B cell (primary cell): ENCODE data around the gene PLP1. TPM values are rescaled to one million over a fixed set of nuclear protein-coding genes. Genes with fewer than 3 reads are reported as not detected.

ENCODE experiments used
- ATAC-seq: fragments of 200-7000 bp; cut with Tn5 transposase; one replicate; pipeline ENCODE4 v1.10.0; 2021; ENCODE audit warnings: low read depth, mild to moderate bottlenecking, moderate number of reproducible peaks, moderate library complexity
- CTCF ChIA-PET: fragments of 350-600 bp; sonication (Branson Sonifier 250); formaldehyde crosslinking; loops from one replicate; lab custom pipeline; 2021; ENCODE audit warnings: antibody characterized with exemption, inconsistent platforms; lab: Charles Lee
- POLR2A ChIA-PET: fragments of 350-600 bp; sonication (Branson Sonifier 250); formaldehyde crosslinking; loops from one replicate; lab custom pipeline; 2021; ENCODE audit warnings: antibody characterized with exemption; lab: Charles Lee
- DNase-seq: peaks from one replicate; pipeline ENCODE4 v3.0.0; 2013
- H2AFZ ChIP-seq: 2 replicates; pipeline ENCODE4 v1.6.1; 2012; ENCODE audit warnings: mild to moderate bottlenecking, low read depth, low read length; ENCODE audit not compliant: insufficient read depth, poor library complexity, severe bottlenecking
- H3K27ac ChIP-seq, 2 donors: 1 replicate in 1 of 2; 2 replicates in 1 of 2; pipeline ENCODE4 v1.5.1; 2012 to 2013; ENCODE audit warnings: low read length in 2 of 2, mild to moderate bottlenecking in 2 of 2, moderate library complexity in 1 of 2
- H3K27me3 ChIP-seq, 4 experiments: fragments of 200-600 bp in 1 of 4; sonication (generic) in 1 of 4; replicated peaks in 1 of 4; 1 replicate in 2 of 4; 2 replicates in 2 of 4; pipeline versions ENCODE4 v1.6.1 to v1.7.0; 2013 to 2016; ENCODE audit warnings: low read length in 3 of 4, mild to moderate bottlenecking in 2 of 4, mixed read lengths in 1 of 4, moderate library complexity in 1 of 4; ENCODE audit not compliant: insufficient read depth in 4 of 4, control insufficient read depth in 3 of 4; ENCODE audit errors: control extremely low read depth in 1 of 4
- H3K36me3 ChIP-seq, 2 experiments: replicated peaks in 1 of 2; 1 replicate in 1 of 2; 2 replicates in 1 of 2; pipeline versions ENCODE4 v1.6.1 to v1.7.1; 2013; ENCODE audit warnings: low read length in 1 of 2; ENCODE audit not compliant: insufficient read depth in 2 of 2, control insufficient read depth in 1 of 2; ENCODE audit errors: control extremely low read depth in 1 of 2, extremely low read depth in 1 of 2
- H3K4me1 ChIP-seq, 2 donors: fragments of 200-600 bp in 1 of 2; sonication (generic) in 1 of 2; 1 replicate in 1 of 2; 2 replicates in 1 of 2; pipeline versions ENCODE4 v1.5.1 to v1.6.1; 2013 to 2017; ENCODE audit warnings: low read length in 2 of 2; ENCODE audit not compliant: control insufficient read depth in 2 of 2, insufficient read depth in 2 of 2
- H3K4me2 ChIP-seq: replicated peaks from 2 replicates; pipeline ENCODE3; 2012; ENCODE audit warnings: mild to moderate bottlenecking, low read depth, low read length; ENCODE audit not compliant: poor library complexity, severe bottlenecking
- H3K4me3 ChIP-seq, 5 experiments: fragments of 200-600 bp in 1 of 5; sonication (generic) in 1 of 5; 1 replicate in 3 of 5; 2 replicates in 2 of 5; pipeline versions ENCODE4 v1.5.1 to v1.7.0; 2011 to 2016; ENCODE audit warnings: low read length in 4 of 5, mild to moderate bottlenecking in 4 of 5, low read depth in 2 of 5, control low read depth in 1 of 5, moderate library complexity in 1 of 5; ENCODE audit not compliant: insufficient read depth in 1 of 5; ENCODE audit errors: control extremely low read depth in 1 of 5, extremely low read depth in 1 of 5
- H3K79me2 ChIP-seq: fragments of 200-600 bp; sonication (generic); one replicate; pipeline ENCODE4 v1.6.0; 2016; ENCODE audit warnings: low read length; ENCODE audit not compliant: control insufficient read depth, insufficient read depth
- H3K9ac ChIP-seq: fragments of 200-600 bp; sonication (generic); 2 replicates; pipeline ENCODE4 v1.6.1; 2017; ENCODE audit warnings: mild to moderate bottlenecking, low read length, moderate library complexity
- H3K9me3 ChIP-seq, 3 donors: one replicate each; pipeline versions ENCODE4 v1.6.1 to v1.7.1; 2013; ENCODE audit warnings: low read length in 2 of 3; ENCODE audit not compliant: control insufficient read depth in 2 of 3, insufficient read depth in 1 of 3; ENCODE audit errors: control extremely low read depth in 1 of 3
- H4K20me1 ChIP-seq: 2 replicates; pipeline ENCODE4 v1.6.0; 2012; ENCODE audit warnings: mild to moderate bottlenecking, low read length; ENCODE audit not compliant: insufficient read depth, control insufficient read depth, poor library complexity, severe bottlenecking
- H3K27ac Mint-ChIP-seq: one replicate; pipeline ENCODE4 v1.8.0; 2021; ENCODE audit warnings: mixed read lengths
- H3K27me3 Mint-ChIP-seq: one replicate; pipeline ENCODE4 v1.8.0; 2021; ENCODE audit warnings: mixed read lengths
- H3K4me1 Mint-ChIP-seq: one replicate; pipeline ENCODE4 v1.8.0; 2021; ENCODE audit warnings: mixed read lengths
- H3K4me3 Mint-ChIP-seq: one replicate; pipeline ENCODE4 v1.8.0; 2021; ENCODE audit warnings: mixed read lengths
- H3K9me3 Mint-ChIP-seq: one replicate; pipeline ENCODE4 v1.8.0; 2022; ENCODE audit warnings: mixed read lengths; ENCODE audit not compliant: insufficient read depth
- EZH2 ChIP-seq: IDR thresholded peaks from 2 replicates; pipeline ENCODE4 v1.6.1; 2012; ENCODE audit warnings: borderline replicate concordance, low read depth, mild to moderate bottlenecking, moderate library complexity, low read length; ENCODE audit not compliant: insufficient read depth, poor library complexity, severe bottlenecking
- WGBS: methylation state at CpG from one replicate; pipeline ENCODE4 v1.1.5; 2013; ENCODE audit warnings: missing lambda C conversion rate; ENCODE audit not compliant: insufficient coverage; 5-methylcytosine and 5-hydroxymethylcytosine counted together
- intact Hi-C: fragments of 100-400 bp; cut with micrococcal nuclease; formaldehyde crosslinking; loops from one replicate; pipeline ENCODE4 v1.10.0; 2022
- polyA plus RNA-seq: library from polyadenylated mRNA; depleted of rRNA; stranded (reverse); fragments of >200 nt; gene quantifications from 2 replicates; pipeline ENCODE4 v1.2.3, GENCODE V29; 2012
- total RNA-seq, 2 donors: library from RNA; stranded (reverse); fragments of 120-200 nt in 1 of 2; gene quantifications; 1 replicate in 1 of 2; 2 replicates in 1 of 2; pipeline versions ENCODE4 v1.2.3 to v1.2.4, GENCODE V29; 2013 to 2022
- TF ChIP-seq, protein P1 (sequence below): fragments of 200-600 bp; IDR thresholded peaks from one replicate; pipeline ENCODE4 v1.8.0; 2022; ENCODE audit warnings: antibody characterized with exemption, mild to moderate bottlenecking

The PLP1 gene
- total and polyA plus RNA-seq, 2 donors (not counting 1 experiment from before 2014, with no cell fraction given): not detected

DNA sequence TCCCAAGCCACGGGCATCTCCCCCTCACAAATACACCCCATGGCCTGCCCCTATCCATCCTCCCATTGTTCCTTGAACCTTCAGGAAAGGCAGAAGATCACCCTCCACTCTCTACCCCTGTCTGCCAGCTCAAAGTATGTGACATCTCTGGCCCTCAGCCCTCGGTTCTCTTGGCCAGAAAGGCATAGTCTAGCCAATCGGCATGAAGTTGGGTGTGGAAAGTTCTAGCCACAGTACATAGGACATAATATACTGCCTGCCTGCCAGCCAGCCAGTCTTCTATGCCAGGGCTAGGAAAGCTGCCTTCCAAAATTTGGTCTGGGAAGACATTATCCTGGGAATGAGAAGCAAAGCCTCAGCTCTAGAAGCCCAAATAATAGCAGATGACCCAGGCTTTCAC, 3.2 kb upstream of the PLP1 start:
- TF ChIP-seq EZH2: no peak
- TF ChIP-seq, protein P1, sequence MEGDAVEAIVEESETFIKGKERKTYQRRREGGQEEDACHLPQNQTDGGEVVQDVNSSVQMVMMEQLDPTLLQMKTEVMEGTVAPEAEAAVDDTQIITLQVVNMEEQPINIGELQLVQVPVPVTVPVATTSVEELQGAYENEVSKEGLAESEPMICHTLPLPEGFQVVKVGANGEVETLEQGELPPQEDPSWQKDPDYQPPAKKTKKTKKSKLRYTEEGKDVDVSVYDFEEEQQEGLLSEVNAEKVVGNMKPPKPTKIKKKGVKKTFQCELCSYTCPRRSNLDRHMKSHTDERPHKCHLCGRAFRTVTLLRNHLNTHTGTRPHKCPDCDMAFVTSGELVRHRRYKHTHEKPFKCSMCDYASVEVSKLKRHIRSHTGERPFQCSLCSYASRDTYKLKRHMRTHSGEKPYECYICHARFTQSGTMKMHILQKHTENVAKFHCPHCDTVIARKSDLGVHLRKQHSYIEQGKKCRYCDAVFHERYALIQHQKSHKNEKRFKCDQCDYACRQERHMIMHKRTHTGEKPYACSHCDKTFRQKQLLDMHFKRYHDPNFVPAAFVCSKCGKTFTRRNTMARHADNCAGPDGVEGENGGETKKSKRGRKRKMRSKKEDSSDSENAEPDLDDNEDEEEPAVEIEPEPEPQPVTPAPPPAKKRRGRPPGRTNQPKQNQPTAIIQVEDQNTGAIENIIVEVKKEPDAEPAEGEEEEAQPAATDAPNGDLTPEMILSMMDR: no peak
- no CpG with 5 or more reads among the region's 3 CpGs for WGBS
- Histone ChIP-seq H3K36me3 (no peaks in the 10 kb centered on the region), H2AFZ (no peak overlapping the region), H4K20me1 (no peaks in the 10 kb centered on the region), H3K4me1 (no peaks in the 10 kb centered on the region), H3K27me3 (no peaks in the 10 kb centered on the region), H3K4me3 (no peak overlapping the region), H3K27ac (no peak overlapping the region), H3K9ac (no peak overlapping the region), H3K79me2 (no peaks in the 10 kb centered on the region), H3K4me2 (no peak overlapping the region), H3K9me3 (no peaks in the 10 kb centered on the region)
- Mint-ChIP-seq H3K9me3 (no peaks in the 10 kb centered on the region), H3K4me1 (no peaks in the 10 kb centered on the region), H3K27ac (no peak overlapping the region), H3K4me3 (no peak overlapping the region), H3K27me3 (peaks cover 10% of the 10 kb centered on the region)
- DNase-seq (no peak), ATAC-seq (no peak)
- intact Hi-C loops: no loop called here
- CTCF ChIA-PET: no interaction called here
- POLR2A ChIA-PET: no interaction called here

DNA sequence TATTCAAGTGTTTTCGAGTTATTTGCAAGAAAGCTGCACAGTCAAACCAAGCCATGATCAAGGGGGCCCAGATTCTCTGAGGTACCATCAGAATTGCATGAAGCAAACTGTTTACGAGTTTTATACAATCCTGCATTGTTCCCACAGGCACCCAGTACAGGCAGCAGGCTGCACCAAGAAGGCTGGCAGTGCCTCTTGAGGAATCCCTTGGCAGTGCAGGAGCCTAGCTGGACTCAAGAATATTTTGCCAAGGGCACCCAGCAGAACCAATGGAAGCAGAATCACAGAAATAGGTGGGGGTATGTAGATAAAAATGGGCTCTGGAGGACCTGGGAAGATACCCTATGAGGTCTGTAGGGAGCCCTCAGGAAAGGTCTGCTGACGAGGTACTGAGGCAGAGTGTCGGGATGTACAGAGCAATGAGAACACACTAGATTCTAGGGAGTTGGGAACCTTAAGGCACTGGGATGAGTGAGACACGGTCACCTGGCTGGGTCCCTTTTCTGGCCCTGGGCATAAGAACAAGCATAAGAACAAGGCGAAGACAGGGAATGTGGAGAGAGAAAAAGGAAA, 2.5 kb upstream of the PLP1 start:
- no peak overlapping the region for H3K4me3 Mint-ChIP-seq
- H3K9ac ChIP-seq: no peak overlapping the region
- WGBS: 77% methylated on average over 5 of the region's 6 CpGs
- H3K9me3 Mint-ChIP-seq: no peaks in the 10 kb centered on the region
- no peaks in the 10 kb centered on the region for H3K4me1 ChIP-seq
- ATAC-seq (no peak), DNase-seq (no peak)
- no peak overlapping the region for H3K27ac ChIP-seq
- H3K9me3 ChIP-seq: no peaks in the 10 kb centered on the region
- H3K4me3 ChIP-seq: no peak overlapping the region
- no peaks in the 10 kb centered on the region for H4K20me1 ChIP-seq
- CTCF ChIA-PET: no interaction called here
- no peaks in the 10 kb centered on the region for H3K79me2 ChIP-seq
- H3K27ac Mint-ChIP-seq: no peak overlapping the region
- H3K27me3 ChIP-seq: no peaks in the 10 kb centered on the region
- no peaks in the 10 kb centered on the region for H3K4me1 Mint-ChIP-seq
- POLR2A ChIA-PET: no interaction called here
- TF ChIP-seq, protein P1: no peak
- TF ChIP-seq EZH2: no peak
- H3K4me2 ChIP-seq: no peak overlapping the region
- H3K27me3 Mint-ChIP-seq: peaks cover 15% of the 10 kb centered on the region
- no peak overlapping the region for H2AFZ ChIP-seq
- intact Hi-C loops: no loop called here
- H3K36me3 ChIP-seq: no peaks in the 10 kb centered on the region
